Effector memory CD4-positive, alpha-beta T cell (primary cell): ENCODE data around the gene TRIM4.

Experiments
- DNase-seq, 3 donors: peaks; one replicate each; pipeline ENCODE4 v3.0.0-alpha.2; 2020
- H3K27ac ChIP-seq: 2 replicates; pipeline ENCODE4 v1.7.0; 2013; ENCODE audit warnings: mild to moderate bottlenecking, low read length, moderate library complexity; ENCODE audit not compliant: insufficient read depth, poor library complexity, severe bottlenecking
- H3K27me3 ChIP-seq: replicated peaks from 2 replicates; pipeline ENCODE4 v1.7.0; 2013; ENCODE audit warnings: mild to moderate bottlenecking, low read length; ENCODE audit not compliant: insufficient read depth, control insufficient read depth, poor library complexity, severe bottlenecking
- H3K36me3 ChIP-seq: 2 replicates; pipeline ENCODE4 v1.7.0; 2013; ENCODE audit warnings: mild to moderate bottlenecking, low read length, moderate library complexity; ENCODE audit not compliant: control insufficient read depth, insufficient read depth
- H3K4me1 ChIP-seq: 2 replicates; pipeline ENCODE4 v1.7.0; 2013; ENCODE audit warnings: low read length, mild to moderate bottlenecking; ENCODE audit not compliant: control insufficient read depth, insufficient read depth, poor library complexity, severe bottlenecking
- H3K4me3 ChIP-seq: 2 replicates; pipeline ENCODE4 v1.7.0; 2013; ENCODE audit warnings: low read length, low read depth, mild to moderate bottlenecking; ENCODE audit not compliant: insufficient read depth, poor library complexity, severe bottlenecking
- H3K9me3 ChIP-seq: 2 replicates; pipeline ENCODE4 v1.7.0; 2013; ENCODE audit warnings: mild to moderate bottlenecking, low read length, moderate library complexity; ENCODE audit not compliant: control insufficient read depth

Gene TRIM4

GRCh38 chr7:99855236-99855635, 64.1 kb downstream of the TRIM4 start:
- Histone ChIP-seq H3K4me3 (no peak overlapping the region), H3K4me1 (no peaks in the 10 kb centered on the region), H3K27ac (no peak overlapping the region), H3K27me3 (no peaks in the 10 kb centered on the region), H3K36me3 (no peaks in the 10 kb centered on the region), H3K9me3 (no peaks in the 10 kb centered on the region)
- no peak for DNase-seq

GRCh38 chr7:99848420-99849216, 70.7 kb downstream of the TRIM4 start:
- Histone ChIP-seq H3K4me1 (no peaks in the 10 kb centered on the region), H3K27me3 (no peaks in the 10 kb centered on the region), H3K9me3 (no peaks in the 10 kb centered on the region), H3K4me3 (no peak overlapping the region), H3K36me3 (no peaks in the 10 kb centered on the region), H3K27ac (no peak overlapping the region)
- DNase-seq = no peak

- Histone ChIP-seq H3K9me3 (no peaks in the 10 kb centered on the region), H3K36me3 (no peaks in the 10 kb centered on the region), H3K27ac (no peak overlapping the region), H3K4me3 (no peak overlapping the region), H3K27me3 (no peaks in the 10 kb centered on the region), H3K4me1 (no peaks in the 10 kb centered on the region)
- DNase-seq = no peak
Measured at GRCh38 chr7:99844328-99844727, 75.0 kb downstream of the TRIM4 start.

GRCh38 chr7:99843808-99844207, 75.5 kb downstream of the TRIM4 start:
- Histone ChIP-seq H3K4me3 (no peak overlapping the region), H3K27me3 (no peaks in the 10 kb centered on the region), H3K4me1 (no peaks in the 10 kb centered on the region), H3K27ac (no peak overlapping the region), H3K9me3 (no peaks in the 10 kb centered on the region), H3K36me3 (no peaks in the 10 kb centered on the region)
- no peak for DNase-seq

GRCh38 chr7:99842926-99843325, 76.4 kb downstream of the TRIM4 start:
- H3K4me3 ChIP-seq = no peak overlapping the region
- no peaks in the 10 kb centered on the region for H3K36me3 ChIP-seq
- H3K27ac ChIP-seq = no peak overlapping the region
- no peak for DNase-seq
- H3K27me3 ChIP-seq = no peaks in the 10 kb centered on the region
- H3K4me1 ChIP-seq = no peaks in the 10 kb centered on the region
- H3K9me3 ChIP-seq = no peaks in the 10 kb centered on the region
